Measurements from ENCODE around the gene ATG7.
"Not testable (repeated sequence)": the region's sequence is repeated elsewhere in the genome, so short reads cannot be mapped to it uniquely, and the experiment has no call there.

- not testable (repeated sequence) for TF ChIP-seq CTCF (IDR thresholded peaks at IDR 0.05; ENCODE audit: low read length); EZH2 (optimal IDR thresholded peaks at IDR 0.05; ENCODE audit: low read depth, low read length); EZH2phosphoT487 (IDR thresholded peaks at IDR 0.05; ENCODE audit: low read length)
Measured at GRCh38 chr3:11526121-11526520, 253.9 kb downstream of the ATG7 start.

Data from MM.1S (cell line).